Thoracic aorta (tissue), 2 donors: ENCODE results near the gene DGCR2. TPM values are rescaled to one million over a fixed set of nuclear protein-coding genes. Genes with fewer than 3 reads are reported as not detected.
"Not testable (repeated sequence)": the region's sequence is repeated elsewhere in the genome, so short reads cannot be mapped to it uniquely, and the experiment has no call there.

Experiments used
- ATAC-seq: fragments of 150-250 bp; one replicate; pipeline ENCODE4 v1.8.0; 2017; ENCODE audit warnings: low read depth; ENCODE audit not compliant: insufficient number of reproducible peaks, low FRiP score
- DNase-seq: peaks from one replicate; pipeline ENCODE4 v3.0.0-alpha.2; 2020; ENCODE audit warnings: low spot score
- H3K27ac ChIP-seq, 2 donors: fragments of 200-600 bp; sonication (generic); 1 replicate in 1 of 2; 2 replicates in 1 of 2; pipeline ENCODE4 v1.5.1; 2016; ENCODE audit warnings: mild to moderate bottlenecking in 2 of 2, moderate library complexity in 2 of 2
- H3K27me3 ChIP-seq: fragments of 200-600 bp; sonication (generic); replicated peaks from 2 replicates; pipeline ENCODE4 v1.6.0; 2016; ENCODE audit warnings: mild to moderate bottlenecking; ENCODE audit not compliant: insufficient read depth
- H3K36me3 ChIP-seq: fragments of 200-600 bp; sonication (generic); one replicate; pipeline ENCODE4 v1.5.1; 2016
- H3K4me1 ChIP-seq, 2 donors: fragments of 200-600 bp; sonication (generic); 1 replicate in 1 of 2; 2 replicates in 1 of 2; pipeline versions ENCODE4 v1.5.1 to v1.6.0; 2016; ENCODE audit warnings: low read depth in 2 of 2, mild to moderate bottlenecking in 1 of 2; ENCODE audit not compliant: control insufficient read depth in 1 of 2
- H3K4me3 ChIP-seq: fragments of 200-600 bp; sonication (generic); 2 replicates; pipeline ENCODE4 v1.5.1; 2016; ENCODE audit warnings: mild to moderate bottlenecking
- H3K9me3 ChIP-seq: fragments of 200-600 bp; sonication (generic); 2 replicates; pipeline ENCODE4 v1.5.1; 2016
- CTCF ChIP-seq: fragments of 200-600 bp; sonication (generic); IDR thresholded peaks from one replicate; pipeline ENCODE4 v1.5.1; 2019; ENCODE audit warnings: antibody characterized with exemption
- total RNA-seq, 2 donors: library from RNA; depleted of rRNA; stranded (reverse); fragments of >200 nt; gene quantifications; one replicate each; pipeline versions ENCODE4 v1.1.0 to v1.2.3, GENCODE V29; 2016

Gene DGCR2
- total RNA-seq, 2 donors from 2014 or later, result 42.1 to 105 TPM

- no peaks in the 10 kb centered on the region for H3K9me3 ChIP-seq
- H3K27me3 ChIP-seq, result no peaks in the 10 kb centered on the region
- H3K36me3 ChIP-seq, result no peaks in the 10 kb centered on the region
- H3K4me1 ChIP-seq, result no peaks in the 10 kb centered on the region
- no peak for ATAC-seq
- TF ChIP-seq CTCF, result no peak
- H3K4me3 ChIP-seq, result no peak overlapping the region
- H3K27ac ChIP-seq, result no peak overlapping the region
- DNase-seq, result no peak
These were observed 130.3 kb downstream of the DGCR2 start for GRCh38 chr22:18991821-18992442.

GRCh38 chr22:18991138-18991432, 131.1 kb downstream of the DGCR2 start:
- no peaks in the 10 kb centered on the region for H3K27me3 ChIP-seq
- TF ChIP-seq CTCF, result no peak

GRCh38 chr22:18990355-18991137, 131.7 kb downstream of the DGCR2 start:
- Histone ChIP-seq H3K27ac (no peak overlapping the region), H3K4me1 (no peaks in the 10 kb centered on the region), H3K4me3 (no peak overlapping the region), H3K9me3 (no peaks in the 10 kb centered on the region), H3K27me3 (no peaks in the 10 kb centered on the region), H3K36me3 (no peaks in the 10 kb centered on the region)
- no peak for TF ChIP-seq CTCF
- no peak for ATAC-seq
- no peak for DNase-seq

More at GRCh38 chr22:18991138-18991432, 131.1 kb downstream of the DGCR2 start:
- Histone ChIP-seq H3K36me3 (no peaks in the 10 kb centered on the region), H3K27ac (no peak overlapping the region), H3K9me3 (no peaks in the 10 kb centered on the region), H3K4me3 (no peak overlapping the region), H3K4me1 (no peaks in the 10 kb centered on the region)
- ATAC-seq (no peak), DNase-seq (no peak)

- Histone ChIP-seq H3K9me3 (no peaks in the 10 kb centered on the region), H3K36me3 (no peaks in the 10 kb centered on the region), H3K27me3 (no peaks in the 10 kb centered on the region), H3K27ac (no peak overlapping the region), H3K4me1 (no peaks in the 10 kb centered on the region), H3K4me3 (no peak overlapping the region)
- TF ChIP-seq CTCF, result no peak
- DNase-seq (no peak), ATAC-seq (no peak)
These were observed 133.3 kb downstream of the DGCR2 start for GRCh38 chr22:18988958-18989357.

GRCh38 chr22:18987765-18988164, 134.4 kb downstream of the DGCR2 start:
- ATAC-seq, result no peak
- no peak for TF ChIP-seq CTCF
- no peaks in the 10 kb centered on the region for H3K27me3 ChIP-seq

GRCh38 chr22:18987114-18987513, 135.1 kb downstream of the DGCR2 start:
- DNase-seq, H3K9me3 ChIP-seq, H3K27ac ChIP-seq, H3K36me3 ChIP-seq, H3K4me3 ChIP-seq, H3K4me1 ChIP-seq, ATAC-seq, H3K27me3 ChIP-seq: not testable (repeated sequence)

More at GRCh38 chr22:18987765-18988164, 134.4 kb downstream of the DGCR2 start:
- no peak for DNase-seq
- Histone ChIP-seq H3K27ac (no peak overlapping the region), H3K4me1 (no peaks in the 10 kb centered on the region), H3K9me3 (no peaks in the 10 kb centered on the region), H3K36me3 (no peaks in the 10 kb centered on the region), H3K4me3 (no peak overlapping the region)
